Measurements from ENCODE around the gene ZSWIM6. TPM values are rescaled to one million over a fixed set of nuclear protein-coding genes. Genes with fewer than 3 reads are reported as not detected.

ZSWIM6 gene
- total RNA-seq = 10.0 and 11.8 TPM in 2 replicates

GRCh38 chr5:61331407-61332357 is at the start of gene ZSWIM6:
Gene ZSWIM6, plus strand, starts transcription at chr5:61332258. Its CDS starts 15 bp downstream, at chr5:61332273.

Other genes starting within 250 kb of the ZSWIM6 start
- gene SMIM15, start 169.8 kb upstream of the ZSWIM6 start, total RNA-seq = 47.4 and 84.2 TPM in 2 replicates

Data from regular cardiac myocyte (primary cell).